ENCODE measurements around the gene TRIM51G.
"Not testable (repeated sequence)": the region's sequence is repeated elsewhere in the genome, so short reads cannot be mapped to it uniquely, and the experiment has no call there.

TRIM51G gene

GRCh38 chr11:48983785-48984184, at the start of gene TRIM51G:
TRIM51G (minus strand) TSS chr11:48983885; CDS start chr11:48981695, 2,190 bp downstream.
- DNase-seq (ENCODE audit: low spot score), result not testable (repeated sequence)

- DNase-seq (ENCODE audit: low spot score), result not testable (repeated sequence)
These were observed 44.8 kb upstream of the TRIM51G start, which contains the start of gene TRIM49B for GRCh38 chr11:49028523-49028922. TRIM49B (plus strand) TSS chr11:49028823; CDS start chr11:49031600, 2,777 bp downstream.

- not testable (repeated sequence) for DNase-seq (ENCODE audit: low spot score)
These were observed 15.1 kb downstream of the TRIM51G start for GRCh38 chr11:48968592-48968991.

- DNase-seq (ENCODE audit: low spot score), result not testable (repeated sequence)
These were observed 28.2 kb downstream of the TRIM51G start for GRCh38 chr11:48955315-48956049.

- not testable (repeated sequence) for DNase-seq (ENCODE audit: low spot score)
These were observed 37.9 kb downstream of the TRIM51G start for GRCh38 chr11:48945796-48946195.

Measured in D341Med (cell line).